HG03558 (cell line): Measurements from ENCODE around the gene TMEM63C.

Experiments
- ATAC-seq: cut with Tn5 transposase; IDR thresholded peaks from one replicate; pipeline ENCODE4 v1.9.1; 2021; ENCODE audit warnings: moderate number of reproducible peaks; ENCODE audit not compliant: unreplicated experiment; ENCODE audit errors: extremely low read depth

The TMEM63C gene

GRCh38 chr14:77306416-77306815 lies 124.8 kb downstream of the TMEM63C start:
- no peak for ATAC-seq

- no peak for ATAC-seq
Measured at GRCh38 chr14:77306851-77307496, 125.4 kb downstream of the TMEM63C start.
